ENCODE measurements around the gene MSI2.

MSI2 gene

GRCh38 chr17:57422574-57423164 is 166.3 kb downstream of the MSI2 start:
- DNase-seq, result peak; percentile 98

- no peak for DNase-seq
These were observed 167.2 kb downstream of the MSI2 start for GRCh38 chr17:57423541-57423940.

GRCh38 chr17:57424273-57424672 is 167.9 kb downstream of the MSI2 start:
- no peak for DNase-seq

- DNase-seq, result no peak
These were observed 168.5 kb downstream of the MSI2 start for GRCh38 chr17:57424777-57425188.

GRCh38 chr17:57425431-57425830 is 169.1 kb downstream of the MSI2 start:
- DNase-seq, result no peak

- no peak for DNase-seq
These were observed 169.9 kb downstream of the MSI2 start for GRCh38 chr17:57425903-57426880.

GRCh38 chr17:57429966-57430365 is 173.6 kb downstream of the MSI2 start:
- no peak for DNase-seq

- no peak for DNase-seq
These were observed 175.1 kb downstream of the MSI2 start for GRCh38 chr17:57431415-57431814.

- DNase-seq, result no peak
These were observed 176.4 kb downstream of the MSI2 start for GRCh38 chr17:57432507-57433277.

- no peak for DNase-seq
These were observed 177.1 kb downstream of the MSI2 start for GRCh38 chr17:57433452-57433851.

GRCh38 chr17:57434361-57434760 is 178.0 kb downstream of the MSI2 start:
- DNase-seq, result no peak

GRCh38 chr17:57436565-57436964 is 180.2 kb downstream of the MSI2 start:
- no peak for DNase-seq

- DNase-seq, result no peak
These were observed 181.9 kb downstream of the MSI2 start for GRCh38 chr17:57438066-57438731.

GRCh38 chr17:57439651-57440050 is 183.3 kb downstream of the MSI2 start:
- no peak for DNase-seq

- peak; percentile 26 for DNase-seq
These were observed 184.4 kb downstream of the MSI2 start for GRCh38 chr17:57440522-57441269.

- no peak for DNase-seq
These were observed 184.9 kb downstream of the MSI2 start for GRCh38 chr17:57441270-57441600.

- no peak for DNase-seq
These were observed 186.1 kb downstream of the MSI2 start for GRCh38 chr17:57442401-57442823.

- peak; percentile 56 for DNase-seq
These were observed 186.7 kb downstream of the MSI2 start for GRCh38 chr17:57442914-57443571.

- no peak for DNase-seq
These were observed 187.5 kb downstream of the MSI2 start for GRCh38 chr17:57443781-57444180.

- peak; percentile 43 for DNase-seq
These were observed 188.5 kb downstream of the MSI2 start for GRCh38 chr17:57444682-57445450.
